ENCODE measurements around the gene GALNT11. TPM values are rescaled to one million over a fixed set of nuclear protein-coding genes. Genes with fewer than 3 reads are reported as not detected.

GALNT11 gene
- total RNA-seq, 1 donor from 2014 or later, result 9.0 TPM

DNA sequence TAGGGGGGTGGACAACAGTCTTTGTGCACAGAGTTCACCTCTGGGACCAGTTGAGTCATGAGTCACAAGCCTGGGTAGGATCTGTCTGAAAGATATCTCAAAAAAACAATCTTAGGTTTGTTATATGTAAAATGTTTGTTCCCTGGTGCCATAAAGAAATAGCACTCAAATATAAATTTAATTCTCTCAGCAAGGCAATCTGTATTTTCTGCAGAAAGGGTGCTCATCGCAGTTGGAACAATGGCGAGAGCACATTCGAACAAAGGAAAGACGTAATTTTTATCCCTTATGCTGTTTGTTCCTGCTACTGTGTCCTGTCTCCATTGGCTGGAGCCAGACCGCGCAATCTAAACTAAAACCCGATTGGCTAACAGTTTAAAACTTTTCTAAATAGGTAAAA is 63.7 kb downstream of the GALNT11 start:
- H3K9me3 Mint-ChIP-seq, result peaks cover 9% of the 10 kb centered on the region
- DNase-seq (no peak), ATAC-seq (ENCODE audit: low read depth) (no peak)
- no peaks in the 10 kb centered on the region for H3K4me1 Mint-ChIP-seq
- no peaks in the 10 kb centered on the region for H3K27me3 Mint-ChIP-seq
- ChIA-PET POLR2A (no interaction called here), CTCF (no interaction called here)
- TF ChIP-seq, protein P1, sequence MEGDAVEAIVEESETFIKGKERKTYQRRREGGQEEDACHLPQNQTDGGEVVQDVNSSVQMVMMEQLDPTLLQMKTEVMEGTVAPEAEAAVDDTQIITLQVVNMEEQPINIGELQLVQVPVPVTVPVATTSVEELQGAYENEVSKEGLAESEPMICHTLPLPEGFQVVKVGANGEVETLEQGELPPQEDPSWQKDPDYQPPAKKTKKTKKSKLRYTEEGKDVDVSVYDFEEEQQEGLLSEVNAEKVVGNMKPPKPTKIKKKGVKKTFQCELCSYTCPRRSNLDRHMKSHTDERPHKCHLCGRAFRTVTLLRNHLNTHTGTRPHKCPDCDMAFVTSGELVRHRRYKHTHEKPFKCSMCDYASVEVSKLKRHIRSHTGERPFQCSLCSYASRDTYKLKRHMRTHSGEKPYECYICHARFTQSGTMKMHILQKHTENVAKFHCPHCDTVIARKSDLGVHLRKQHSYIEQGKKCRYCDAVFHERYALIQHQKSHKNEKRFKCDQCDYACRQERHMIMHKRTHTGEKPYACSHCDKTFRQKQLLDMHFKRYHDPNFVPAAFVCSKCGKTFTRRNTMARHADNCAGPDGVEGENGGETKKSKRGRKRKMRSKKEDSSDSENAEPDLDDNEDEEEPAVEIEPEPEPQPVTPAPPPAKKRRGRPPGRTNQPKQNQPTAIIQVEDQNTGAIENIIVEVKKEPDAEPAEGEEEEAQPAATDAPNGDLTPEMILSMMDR (IDR thresholded peaks at IDR 0.05), result no peak
- no peak overlapping the region for H3K4me3 Mint-ChIP-seq
- intact Hi-C loops (cut with micrococcal nuclease), result no loop called here
- no peak overlapping the region for H3K27ac Mint-ChIP-seq
- H3K36me3 Mint-ChIP-seq (ENCODE audit: low read depth), result peaks cover 3% of the 10 kb centered on the region

- Mint-ChIP-seq H3K4me3 (no peak overlapping the region), H3K36me3 (ENCODE audit: low read depth) (peaks cover 4% of the 10 kb centered on the region), H3K4me1 (no peaks in the 10 kb centered on the region), H3K27ac (no peak overlapping the region), H3K9me3 (peaks cover 9% of the 10 kb centered on the region), H3K27me3 (no peaks in the 10 kb centered on the region)
- DNase-seq (no peak), ATAC-seq (ENCODE audit: low read depth) (no peak)
- ChIA-PET CTCF (no interaction called here), POLR2A (no interaction called here)
- intact Hi-C loops (cut with micrococcal nuclease), result no loop called here
- TF ChIP-seq, protein P1 (IDR thresholded peaks at IDR 0.05), result no peak
Observed at GRCh38 chr7:152090747-152091146, 65.3 kb downstream of the GALNT11 start.

DNA sequence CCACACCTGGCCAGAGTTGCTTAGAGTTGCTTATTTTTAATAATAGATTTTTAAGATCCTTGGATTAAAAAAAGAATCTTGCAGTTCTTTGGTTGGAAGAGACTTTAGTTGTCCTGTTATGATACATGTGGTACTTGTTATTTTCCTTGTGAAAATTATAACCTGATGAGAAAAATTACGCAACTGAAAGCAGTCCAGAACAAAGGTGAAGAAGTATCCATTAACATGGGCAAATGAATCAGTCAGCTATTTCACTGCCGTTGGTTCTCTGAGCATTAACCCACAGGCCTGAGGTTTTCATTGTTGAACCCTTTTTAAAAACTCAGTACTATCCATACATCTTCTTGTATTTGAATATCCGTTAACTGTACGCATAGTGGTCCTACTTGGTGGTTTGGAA is 68.2 kb downstream of the GALNT11 start:
- H3K36me3 Mint-ChIP-seq (ENCODE audit: low read depth), result peaks cover 4% of the 10 kb centered on the region

GRCh38 chr7:152095771-152096170 is 70.3 kb downstream of the GALNT11 start:
- Mint-ChIP-seq H3K36me3 (ENCODE audit: low read depth) (peaks cover 7% of the 10 kb centered on the region), H3K9me3 (no peaks in the 10 kb centered on the region), H3K27me3 (no peaks in the 10 kb centered on the region), H3K27ac (no peak overlapping the region), H3K4me1 (no peaks in the 10 kb centered on the region), H3K4me3 (no peak overlapping the region)
- TF ChIP-seq, protein P1 (IDR thresholded peaks at IDR 0.05), result no peak
- DNase-seq (no peak), ATAC-seq (ENCODE audit: low read depth) (no peak)
- POLR2A ChIA-PET, result interaction anchor here (0.7 kb wide), 1 partner anchor 885 kb away, joined by 7 read pairs; no protein-coding TSS in a partner anchor
- intact Hi-C loops (cut with micrococcal nuclease), result no loop called here
- CTCF ChIA-PET, result no interaction called here

More for the DNA sequence above, 68.2 kb downstream of the GALNT11 start:
- H3K4me1 Mint-ChIP-seq, result no peaks in the 10 kb centered on the region
- ATAC-seq (ENCODE audit: low read depth), result no peak
- H3K27ac Mint-ChIP-seq, result no peak overlapping the region
- intact Hi-C loops (cut with micrococcal nuclease), result no loop called here
- peaks cover 5% of the 10 kb centered on the region for H3K9me3 Mint-ChIP-seq
- POLR2A ChIA-PET, result interaction anchor here (0.6 kb wide), 1 partner anchor 248 kb away, joined by 3 read pairs; no protein-coding TSS in a partner anchor
- no peak overlapping the region for H3K4me3 Mint-ChIP-seq
- CTCF ChIA-PET, result no interaction called here
- DNase-seq, result no peak
- no peaks in the 10 kb centered on the region for H3K27me3 Mint-ChIP-seq
- TF ChIP-seq, protein P1 (IDR thresholded peaks at IDR 0.05), result no peak

- no peaks in the 10 kb centered on the region for H3K4me1 Mint-ChIP-seq
- no peaks in the 10 kb centered on the region for H3K27me3 Mint-ChIP-seq
- TF ChIP-seq, protein P1 (IDR thresholded peaks at IDR 0.05), result no peak
- POLR2A ChIA-PET, result no interaction called here
- H3K36me3 Mint-ChIP-seq (ENCODE audit: low read depth), result peaks cover 14% of the 10 kb centered on the region
- H3K9me3 Mint-ChIP-seq, result no peaks in the 10 kb centered on the region
- DNase-seq (no peak), ATAC-seq (ENCODE audit: low read depth) (no peak)
- no peak overlapping the region for H3K27ac Mint-ChIP-seq
- H3K4me3 Mint-ChIP-seq, result no peak overlapping the region
- intact Hi-C loops (cut with micrococcal nuclease), result no loop called here
- CTCF ChIA-PET, result no interaction called here
Observed at GRCh38 chr7:152097330-152097729, 71.9 kb downstream of the GALNT11 start.
